Left renal pelvis (tissue), 4 donors: Measurements from ENCODE around the gene GMCL2. TPM values are rescaled to one million over a fixed set of nuclear protein-coding genes. Genes with fewer than 3 reads are reported as not detected.

Experiments
- DNase-seq, 4 donors: peaks; one replicate each; pipeline ENCODE4 v3.0.0-alpha.2; 2013; ENCODE audit warnings: low read depth in 4 of 4, low spot score in 3 of 4
- polyA plus RNA-seq, 4 donors: library from polyadenylated mRNA; unstranded; fragments of 120-200 nt; gene quantifications; one replicate each; pipeline ENCODE4 v1.2.1, GENCODE V29; 2013; ENCODE audit not compliant: insufficient read length in 4 of 4

The GMCL2 gene
- polyA plus RNA-seq, 4 donors, result 0.08 TPM; not detected in 3

- no peak for DNase-seq
These were observed 4.5 kb upstream of the GMCL2 start for GRCh38 chr5:178191661-178192060.

GRCh38 chr5:178189433-178189832 lies 2.3 kb upstream of the GMCL2 start:
- DNase-seq, result no peak

- DNase-seq, result no peak
These were observed 744 bp downstream of the GMCL2 start for GRCh38 chr5:178186427-178186826.

GRCh38 chr5:178182158-178182876 lies 4.9 kb downstream of the GMCL2 start:
- DNase-seq, result no peak

- no peak for DNase-seq
These were observed 6.9 kb downstream of the GMCL2 start for GRCh38 chr5:178180141-178180863.

GRCh38 chr5:178177569-178177968 lies 9.6 kb downstream of the GMCL2 start:
- DNase-seq, result no peak

- no peak for DNase-seq
These were observed 10.4 kb downstream of the GMCL2 start for GRCh38 chr5:178176791-178177190.

- no peak for DNase-seq
These were observed 12.7 kb downstream of the GMCL2 start for GRCh38 chr5:178174456-178174855.

- DNase-seq, result no peak
These were observed 16.7 kb downstream of the GMCL2 start for GRCh38 chr5:178170455-178170854.

GRCh38 chr5:178165581-178165980 lies 21.6 kb downstream of the GMCL2 start:
- DNase-seq, result no peak

- DNase-seq, result peak; percentile 63 to 74 (median 69)
These were observed 23.1 kb downstream of the GMCL2 start for GRCh38 chr5:178163772-178164735.

GRCh38 chr5:178162481-178162880 lies 24.7 kb downstream of the GMCL2 start:
- DNase-seq, result no peak

GRCh38 chr5:178160176-178160575 lies 27.0 kb downstream of the GMCL2 start:
- DNase-seq, result no peak

- DNase-seq, result no peak
These were observed 32.1 kb downstream of the GMCL2 start for GRCh38 chr5:178155065-178155464.

- DNase-seq, result peak; percentile 97 to 99 (median 98)
These were observed 33.4 kb downstream of the GMCL2 start, which contains the start of gene NHP2 for GRCh38 chr5:178153530-178154340. Gene NHP2, minus strand, starts transcription at chr5:178153885. Its CDS starts 68 bp downstream, at chr5:178153817.

- no peak for DNase-seq
These were observed 34.4 kb downstream of the GMCL2 start for GRCh38 chr5:178152491-178153444.

- DNase-seq, result no peak
These were observed 36.0 kb downstream of the GMCL2 start for GRCh38 chr5:178150977-178151734.
